Measurements from ENCODE around the gene PBOV1.
"Not testable (repeated sequence)": the region's sequence is repeated elsewhere in the genome, so short reads cannot be mapped to it uniquely, and the experiment has no call there.

Gene PBOV1

DNA sequence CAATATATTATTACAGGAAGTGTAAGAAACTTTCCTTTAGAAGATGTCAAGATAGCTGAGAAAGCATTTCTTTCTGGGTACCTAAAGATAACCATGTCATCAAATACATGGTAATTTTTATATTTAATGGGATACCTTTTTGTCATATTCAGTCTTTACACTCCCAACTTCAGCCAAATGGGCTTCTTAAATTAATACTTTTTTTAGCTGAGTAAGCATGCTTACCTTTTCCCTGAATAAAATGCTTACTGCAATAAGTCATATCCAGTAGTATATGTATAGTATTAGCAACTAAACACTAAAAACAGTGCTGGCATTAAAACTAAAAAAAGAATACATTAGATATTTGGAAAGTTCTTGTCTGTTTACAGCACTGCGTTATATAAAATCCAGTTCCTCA lies 17.4 kb upstream of the PBOV1 start:
- DNase-seq, result no peak

DNA sequence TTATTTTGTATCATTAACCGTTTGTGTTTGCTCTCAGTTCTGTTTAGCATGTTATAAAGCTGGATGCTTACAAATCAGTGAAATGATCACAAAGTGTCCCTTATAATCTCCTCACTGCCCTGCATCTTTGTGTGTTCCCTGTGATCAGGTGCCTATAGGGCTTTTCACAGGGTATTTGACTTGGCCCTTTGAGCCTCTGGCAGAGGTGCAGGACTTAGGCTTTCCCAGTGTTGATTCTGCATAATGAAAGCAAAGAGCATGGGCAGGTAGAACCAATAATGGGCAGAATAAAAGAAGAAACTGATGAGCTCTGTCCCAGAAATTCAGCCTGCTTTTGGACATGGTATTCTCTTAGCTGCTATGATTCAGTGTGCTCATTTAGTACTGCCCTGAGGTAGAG lies 16.9 kb upstream of the PBOV1 start:
- no peak for DNase-seq

DNA sequence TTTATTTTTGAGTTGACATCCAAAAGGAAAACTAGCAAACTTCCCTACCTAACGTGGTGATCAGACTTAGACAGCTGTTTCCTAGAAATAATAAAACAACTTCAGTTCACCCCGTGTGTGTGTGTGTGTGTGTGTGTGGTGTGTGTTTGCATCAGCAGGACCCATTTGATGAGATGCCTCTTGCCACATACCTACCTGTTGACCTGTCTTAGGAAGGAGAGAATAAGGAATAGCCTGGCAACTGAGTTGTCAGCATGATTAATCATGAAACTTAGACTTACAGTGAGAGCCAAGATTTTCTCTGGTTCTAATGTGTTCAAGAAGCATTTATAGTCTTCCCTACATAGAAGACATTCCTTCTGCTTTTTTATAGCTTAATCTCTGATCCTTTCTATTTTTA lies 16.1 kb upstream of the PBOV1 start:
- no peak for DNase-seq

DNA sequence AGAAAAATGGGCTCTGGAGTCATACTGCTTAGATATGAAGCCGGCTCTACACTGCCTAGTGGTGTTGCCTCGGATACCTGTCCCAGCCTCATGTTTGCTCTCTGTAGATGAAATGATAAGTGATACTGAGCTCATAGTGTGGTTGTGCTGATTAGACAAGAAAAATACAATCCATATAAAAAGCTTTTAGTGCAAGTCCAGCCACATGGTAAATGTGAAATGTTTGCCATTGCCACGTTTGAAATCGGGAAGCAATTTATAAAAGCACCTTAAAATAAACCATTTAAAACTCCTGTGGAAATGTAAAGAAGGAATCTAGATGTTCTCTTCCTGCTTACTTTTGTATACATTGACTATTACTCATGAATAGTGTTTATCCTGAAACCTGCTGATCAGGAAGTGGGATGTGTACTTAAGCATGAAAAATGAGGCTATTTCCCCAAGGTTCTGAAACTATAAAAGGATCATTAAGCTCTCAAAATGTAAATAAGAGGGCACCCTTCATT lies 13.1 kb upstream of the PBOV1 start:
- DNase-seq, result no peak

DNA sequence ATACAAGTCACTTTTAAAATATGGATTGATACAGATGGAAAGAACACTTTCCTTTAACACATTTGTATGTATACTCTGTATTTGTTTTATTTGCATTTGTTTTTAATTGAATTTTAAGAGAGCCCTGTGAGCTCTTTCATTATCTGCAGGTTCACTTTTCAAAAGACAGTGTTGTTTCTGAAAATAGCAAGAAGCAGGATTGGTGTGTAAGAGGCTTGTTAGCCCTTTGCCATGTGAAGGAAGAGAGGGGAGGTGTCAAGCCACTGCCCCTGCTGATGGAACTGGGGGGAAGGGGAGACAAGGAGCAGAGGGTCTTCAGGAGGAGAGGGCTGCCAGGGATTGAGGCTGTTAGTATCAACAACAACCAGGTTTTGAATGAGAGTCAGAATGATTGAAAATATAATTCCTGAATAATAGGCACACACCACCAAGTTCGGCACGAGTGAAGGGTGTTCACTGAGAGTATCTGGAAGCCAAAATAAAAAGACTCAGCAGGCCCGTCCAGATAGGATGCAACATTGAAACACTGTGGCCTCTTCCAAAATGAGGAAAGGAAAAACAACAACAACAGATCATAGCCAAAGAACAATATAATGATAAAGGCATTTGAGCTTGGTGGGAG lies 12.6 kb upstream of the PBOV1 start:
- DNase-seq, result no peak

DNA sequence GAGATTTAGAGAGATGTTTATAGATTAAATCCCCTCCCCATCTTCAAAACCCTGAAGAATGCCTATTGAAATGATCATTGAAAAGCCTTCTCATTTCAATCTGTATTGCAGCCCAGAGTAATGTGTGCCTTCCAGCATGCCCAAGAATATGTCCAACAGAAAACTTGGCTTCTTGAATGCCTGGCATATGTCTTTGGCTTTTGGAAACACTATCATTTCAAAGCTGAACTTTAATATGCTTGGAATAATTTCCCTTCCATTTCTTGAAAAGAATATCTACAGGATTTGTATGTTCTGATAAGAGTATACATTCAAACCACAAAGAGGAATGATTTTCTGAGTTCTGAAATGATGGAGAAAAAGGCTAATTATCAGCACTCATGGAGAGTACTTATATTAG lies 11.9 kb upstream of the PBOV1 start:
- DNase-seq, result no peak

DNA sequence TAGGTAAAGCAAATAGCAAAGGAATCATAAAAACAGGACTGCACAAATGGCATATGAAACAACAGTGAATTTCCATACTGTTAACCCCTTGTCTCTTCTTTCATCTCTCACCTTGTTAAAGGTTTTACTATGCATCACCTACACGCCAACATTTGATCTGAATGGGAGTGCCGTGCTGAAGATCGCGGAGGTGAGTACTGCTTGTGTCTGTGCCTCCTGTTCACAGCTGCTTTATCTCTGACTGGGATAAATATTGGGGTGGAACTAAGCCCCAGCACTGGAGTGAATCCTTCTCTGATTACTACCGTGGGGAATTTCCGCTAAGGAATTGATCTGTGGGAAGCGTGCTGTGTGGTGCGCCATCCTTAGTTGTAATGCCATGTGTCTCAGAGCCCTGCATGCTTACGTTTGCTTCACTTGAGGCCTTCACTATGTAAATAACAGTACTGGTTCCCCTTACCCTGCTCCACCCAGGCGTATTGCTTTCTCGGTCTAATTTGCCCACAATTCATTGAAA lies 11.4 kb upstream of the PBOV1 start:
- DNase-seq, result no peak

DNA sequence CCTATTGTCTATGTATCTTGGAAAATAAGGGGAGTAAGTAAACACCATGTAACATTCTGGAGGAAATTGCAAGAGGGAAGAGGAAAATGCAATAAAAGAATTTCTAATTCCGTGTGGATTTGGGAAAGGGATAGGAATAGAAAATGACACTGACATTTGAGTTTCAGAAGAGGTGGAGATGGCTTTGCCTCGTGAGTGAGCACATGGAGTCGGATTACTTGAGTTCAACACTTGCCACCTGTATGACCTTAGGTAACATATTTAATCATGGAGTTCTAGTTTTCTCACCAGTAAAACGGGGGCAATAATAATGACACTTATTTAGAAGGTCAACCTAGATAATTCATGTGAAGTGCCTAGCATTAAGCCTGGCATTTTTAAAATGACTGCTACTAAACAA lies 10.8 kb upstream of the PBOV1 start:
- DNase-seq, result no peak

DNA sequence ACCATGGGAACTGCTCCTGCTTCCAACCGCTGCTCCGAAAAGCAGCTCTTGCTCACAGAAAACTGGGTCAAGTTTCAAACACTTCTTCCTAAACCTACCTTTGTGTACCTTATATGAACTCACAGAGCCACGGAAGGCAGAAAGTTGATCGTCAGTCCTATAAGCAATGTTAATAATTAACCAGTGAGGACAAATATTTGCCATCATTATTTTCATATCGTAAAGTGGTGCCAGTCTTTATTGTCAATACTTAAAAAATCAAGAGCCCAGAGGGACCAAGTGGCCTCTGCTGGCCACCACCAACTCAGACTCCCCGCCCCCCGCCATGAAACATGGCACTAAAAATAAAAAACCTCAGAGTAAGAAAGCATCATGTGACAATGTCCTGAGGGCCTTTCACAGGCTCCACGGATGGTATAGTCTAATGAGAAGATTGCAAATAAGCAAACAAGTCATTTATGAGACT lies 9.1 kb upstream of the PBOV1 start:
- no peak for DNase-seq

DNA sequence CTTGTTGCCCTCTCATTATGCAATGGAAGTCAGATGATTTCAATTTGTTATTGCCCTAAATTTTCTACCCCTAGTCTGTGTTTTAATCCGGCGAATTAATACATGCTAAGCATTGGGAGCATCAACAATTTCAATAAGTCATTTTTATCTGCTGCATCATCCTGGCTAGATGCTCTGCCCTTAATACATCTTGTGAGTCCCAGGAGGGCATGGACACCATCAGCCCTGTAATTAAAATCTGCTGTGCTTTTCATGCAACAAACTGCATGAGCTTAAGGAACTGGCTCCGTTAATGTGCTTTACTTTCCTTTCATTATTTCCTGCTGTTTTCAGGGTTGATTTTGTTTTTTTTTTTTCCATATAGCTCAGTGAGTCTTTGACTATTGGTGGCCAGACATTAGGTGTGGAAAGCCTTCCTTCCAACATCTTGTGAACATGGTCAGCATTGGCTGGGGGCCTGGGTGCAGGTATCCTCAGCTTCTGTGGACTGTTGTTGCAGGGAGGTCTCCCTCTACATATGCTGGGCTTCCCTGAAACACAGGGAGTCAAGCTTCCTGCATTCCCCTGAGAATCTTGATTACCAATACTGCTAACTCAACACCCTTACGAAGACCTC lies 8.5 kb upstream of the PBOV1 start:
- DNase-seq, result no peak

DNA sequence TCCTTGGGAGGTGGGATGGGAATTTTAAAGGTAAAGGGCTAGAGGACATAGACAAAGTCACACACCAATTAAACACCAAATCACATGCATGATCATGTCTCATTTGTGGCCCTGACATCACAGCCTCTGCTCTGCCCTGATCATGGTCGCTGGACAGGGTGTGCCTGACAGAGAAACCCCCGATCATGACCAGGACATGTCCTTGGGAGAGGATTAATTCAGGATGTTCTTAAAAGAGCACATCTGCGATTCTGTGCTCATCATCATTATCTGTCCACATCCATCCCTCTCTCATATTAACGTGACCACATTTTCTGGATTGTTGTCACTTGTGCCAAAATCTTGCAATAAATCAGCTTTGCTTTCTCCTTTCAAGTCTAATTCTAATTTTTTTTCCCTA lies 7.7 kb upstream of the PBOV1 start:
- DNase-seq, result no peak

DNA sequence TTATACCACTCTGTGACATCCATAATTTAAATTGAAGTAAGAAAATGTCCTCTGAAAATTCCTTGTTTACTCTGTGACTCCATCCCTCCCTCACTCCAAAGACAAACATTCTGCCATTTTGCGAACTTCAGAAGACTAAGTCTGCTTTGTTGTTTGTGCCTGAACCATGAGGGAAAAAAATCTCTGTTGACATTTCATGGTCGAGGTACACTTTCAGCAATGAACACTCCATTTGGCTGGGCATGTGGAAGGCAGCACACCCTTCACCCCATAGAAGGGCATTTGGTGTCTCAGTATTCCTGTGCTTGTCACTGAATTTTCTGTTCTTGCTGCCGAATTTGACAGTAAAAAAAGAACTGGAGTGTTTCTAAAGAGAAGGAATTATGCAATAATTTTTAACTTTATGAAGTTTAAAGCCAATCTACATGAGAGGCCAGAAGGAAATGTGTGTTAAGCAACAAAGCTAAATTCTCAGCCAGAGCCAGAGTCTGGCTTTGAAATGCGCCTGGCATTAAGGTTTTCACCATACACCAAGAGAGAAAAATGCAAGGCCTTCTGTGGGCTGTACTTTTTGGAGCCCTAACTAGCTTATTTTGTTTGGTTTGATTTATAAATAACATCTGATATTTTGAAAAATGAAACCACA lies 4.7 kb upstream of the PBOV1 start:
- no peak for DNase-seq

DNA sequence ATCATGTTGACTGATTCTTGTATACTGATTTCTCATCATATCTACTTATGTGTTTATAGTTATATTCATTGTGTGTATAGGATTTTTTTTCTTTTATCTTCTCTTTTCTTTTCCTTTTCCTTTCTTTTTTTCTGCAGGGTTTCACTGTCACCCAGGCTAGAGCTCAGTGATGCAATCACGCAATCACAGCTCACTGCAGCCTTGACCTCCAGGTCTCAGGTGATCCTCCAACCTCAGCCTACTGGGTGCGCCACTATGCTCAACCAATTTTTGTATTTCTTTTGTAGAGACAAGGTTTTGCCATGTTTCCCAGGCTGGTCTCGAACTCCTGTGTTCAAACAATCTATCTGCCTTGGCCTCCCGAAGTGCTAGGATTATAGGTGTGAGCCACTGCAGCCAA lies 1.6 kb upstream of the PBOV1 start:
- DNase-seq, result no peak

DNA sequence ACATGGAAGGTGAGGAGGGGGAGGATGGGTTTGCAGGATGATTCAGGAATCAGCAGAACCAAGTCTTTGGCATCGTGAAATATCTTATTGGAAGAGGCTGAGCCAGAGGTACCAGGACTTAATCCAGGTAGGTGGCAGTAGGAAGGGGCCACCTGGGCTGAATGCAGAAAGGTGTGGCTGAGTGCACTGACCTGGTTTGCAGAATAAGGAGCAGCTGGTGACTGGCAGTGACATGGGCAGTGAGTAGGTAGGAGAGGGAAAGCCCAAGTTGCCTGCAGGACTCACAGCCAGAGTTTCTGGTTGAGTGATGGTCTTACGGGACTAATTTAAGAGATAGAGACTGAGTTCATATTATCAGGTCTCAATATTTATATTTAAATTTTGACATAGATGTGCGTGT lies 1.1 kb upstream of the PBOV1 start:
- DNase-seq, result no peak

DNA sequence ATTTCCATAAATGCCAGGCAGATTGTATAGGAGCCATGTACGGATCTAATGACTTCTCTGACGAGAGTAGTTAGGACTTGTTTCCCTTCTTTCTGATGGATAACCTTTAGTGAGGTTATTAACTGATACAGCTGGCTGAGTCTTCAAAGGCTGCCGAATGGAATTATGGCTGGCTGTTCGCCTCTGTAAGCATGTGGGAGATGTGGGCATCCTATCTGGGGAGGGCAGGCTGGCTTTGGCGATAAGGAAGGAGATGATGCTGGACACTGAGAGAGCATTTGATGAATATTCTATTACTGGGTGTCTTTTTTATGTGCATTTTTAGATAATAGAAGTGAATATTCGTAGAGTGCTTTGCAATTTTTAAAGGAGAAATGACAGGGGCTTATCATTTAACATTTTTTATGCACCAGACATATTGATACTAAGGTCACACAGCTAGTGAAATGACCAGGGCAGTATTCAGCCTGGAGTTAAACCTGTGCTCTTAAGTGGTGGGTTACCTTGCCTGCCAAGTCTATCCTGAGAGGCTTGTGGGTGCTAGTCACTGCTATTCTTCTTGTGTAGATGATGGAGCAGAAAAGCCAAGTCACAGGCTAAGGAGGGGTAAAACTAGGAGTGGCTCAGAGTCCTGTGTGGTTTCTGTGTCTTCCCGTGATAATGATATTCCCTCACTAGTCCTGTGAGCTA lies 3.1 kb downstream of the PBOV1 start:
- DNase-seq, result no peak

DNA sequence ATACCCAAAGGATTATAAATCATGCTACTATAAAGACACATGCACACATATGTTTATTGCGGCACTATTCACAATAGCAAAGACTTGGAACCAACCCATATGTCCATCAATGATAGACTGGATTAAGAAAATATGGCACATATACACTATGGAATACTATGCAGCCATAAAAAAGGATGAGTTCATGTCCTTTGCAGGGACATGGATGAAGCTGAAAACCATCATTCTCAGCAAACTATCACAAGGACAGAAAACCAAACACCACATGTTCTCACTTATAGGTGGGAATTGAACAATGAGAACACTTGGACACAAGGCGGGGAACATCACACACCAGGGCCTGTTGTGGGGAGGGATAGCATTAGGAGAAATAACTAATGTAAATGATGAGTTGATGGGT lies 5.8 kb downstream of the PBOV1 start:
- not testable (repeated sequence) for DNase-seq

DNA sequence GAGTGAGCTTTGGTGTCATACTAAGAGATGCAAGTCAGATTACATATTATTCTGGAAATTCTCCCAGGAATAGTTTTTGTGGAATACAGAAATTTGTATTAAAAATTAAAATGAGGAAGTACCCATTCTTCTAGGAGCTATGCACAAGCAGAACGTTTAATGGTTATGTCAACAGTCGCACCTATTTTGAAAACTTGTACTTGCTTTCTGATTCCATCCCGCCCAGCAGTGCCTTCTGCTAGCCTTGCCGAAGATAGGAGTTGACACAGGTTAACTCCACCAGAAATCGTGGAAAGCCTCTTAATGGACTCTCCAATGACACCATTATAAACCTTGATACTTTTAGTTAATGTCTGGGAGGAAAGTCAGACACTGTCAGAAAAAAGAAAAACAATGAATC lies 6.7 kb downstream of the PBOV1 start:
- DNase-seq, result no peak

DNA sequence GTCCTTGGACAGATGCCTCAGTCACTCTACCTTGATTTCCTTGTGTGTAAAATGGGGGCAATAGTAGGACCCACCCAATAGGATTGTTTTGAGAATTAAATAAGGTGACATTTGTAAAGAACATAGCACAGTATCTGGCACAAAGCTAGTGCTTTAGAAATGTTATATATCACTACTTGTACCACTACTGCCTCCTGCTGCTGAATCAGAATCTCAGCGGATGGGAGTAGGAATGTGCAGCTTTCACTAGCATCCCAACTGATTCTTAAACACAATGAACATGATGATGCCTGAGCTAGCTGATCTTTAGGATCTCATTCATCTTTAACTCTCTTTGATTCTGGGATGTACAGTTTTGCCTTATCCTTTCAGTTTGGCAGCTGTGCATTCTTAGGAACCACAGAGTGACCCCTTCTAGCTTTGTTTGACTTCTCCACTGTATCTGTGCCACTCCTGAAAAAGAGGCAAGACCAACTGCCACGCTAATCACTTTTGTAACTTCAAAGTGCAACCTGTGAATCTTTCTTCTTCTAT lies 7.2 kb downstream of the PBOV1 start:
- DNase-seq, result no peak

DNA sequence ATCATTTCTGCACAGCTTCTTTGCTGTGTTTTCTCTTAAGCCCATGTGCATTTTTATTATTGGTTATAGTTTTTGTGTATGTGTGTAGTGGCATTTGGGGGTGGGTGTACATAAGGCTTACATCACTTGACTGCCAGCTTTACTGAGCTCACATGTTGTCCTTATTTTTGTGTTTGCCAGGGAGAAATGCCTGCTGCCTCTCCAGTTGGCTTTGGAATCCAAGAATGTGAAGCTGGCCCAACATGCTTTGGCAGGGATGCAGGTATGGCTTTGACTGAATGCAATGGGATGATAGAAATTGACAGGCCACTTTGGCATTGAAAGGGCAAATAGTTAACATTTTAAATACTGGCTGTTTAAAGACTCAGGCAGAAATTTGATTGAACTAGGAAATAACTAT lies 11.4 kb downstream of the PBOV1 start:
- DNase-seq, result no peak

DNA sequence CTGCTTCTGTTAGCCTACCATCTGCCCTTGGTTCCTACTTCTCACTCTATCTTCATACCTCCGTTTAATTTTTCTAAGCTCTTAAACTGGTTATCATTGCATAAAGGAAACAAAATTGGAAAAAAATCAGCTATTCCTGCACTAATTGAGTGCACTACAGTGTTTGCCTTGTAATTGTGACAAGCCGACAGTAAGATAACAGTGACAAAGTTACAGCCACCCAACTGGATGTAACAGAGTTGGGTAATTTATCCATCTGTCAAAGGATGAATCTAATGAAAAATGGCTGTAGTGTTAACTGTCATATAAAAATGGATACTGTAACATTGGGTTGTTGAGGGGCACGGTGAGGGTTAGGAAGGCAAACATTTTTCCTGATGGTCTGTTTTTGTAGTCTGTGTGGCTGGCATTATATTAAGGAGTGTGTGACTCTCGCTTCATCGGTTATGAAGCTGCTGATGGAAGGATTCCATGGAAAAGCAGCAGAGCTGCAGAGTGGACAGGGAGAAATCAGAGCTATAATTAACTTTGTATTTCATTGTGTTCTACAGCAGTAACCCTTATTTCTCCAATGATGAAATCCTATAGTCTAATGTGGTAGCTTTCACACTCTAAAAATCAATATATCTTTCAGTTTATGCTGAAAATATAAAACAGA lies 12.7 kb downstream of the PBOV1 start:
- no peak for DNase-seq

DNA sequence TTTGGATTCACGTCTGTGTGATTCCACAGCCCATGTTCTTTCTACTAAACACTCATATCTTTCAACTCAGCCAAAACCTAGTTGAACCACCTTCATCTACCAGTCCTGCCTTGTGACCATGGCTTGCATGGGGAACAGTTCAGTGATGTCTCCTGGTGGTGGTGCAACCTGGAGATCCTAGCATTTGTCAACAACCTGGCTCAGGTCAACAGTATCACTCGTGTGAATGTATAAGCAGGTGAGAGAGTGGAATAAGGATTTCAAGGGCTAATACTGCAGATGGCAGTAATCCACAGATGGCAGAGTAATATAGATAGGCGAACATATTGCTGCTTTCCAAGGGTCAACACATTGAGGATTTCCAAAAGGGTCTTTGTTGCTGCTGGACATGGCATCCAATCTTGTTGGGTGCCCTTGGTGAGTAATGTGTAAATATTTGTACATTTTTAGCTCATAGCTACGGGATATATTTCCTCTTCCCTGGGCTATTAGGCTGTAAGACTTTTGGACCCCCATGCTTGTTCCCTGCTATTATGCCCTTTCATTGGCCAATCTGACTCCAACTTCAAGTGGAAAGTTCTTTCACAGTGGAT lies 13.4 kb downstream of the PBOV1 start:
- no peak for DNase-seq

DNA sequence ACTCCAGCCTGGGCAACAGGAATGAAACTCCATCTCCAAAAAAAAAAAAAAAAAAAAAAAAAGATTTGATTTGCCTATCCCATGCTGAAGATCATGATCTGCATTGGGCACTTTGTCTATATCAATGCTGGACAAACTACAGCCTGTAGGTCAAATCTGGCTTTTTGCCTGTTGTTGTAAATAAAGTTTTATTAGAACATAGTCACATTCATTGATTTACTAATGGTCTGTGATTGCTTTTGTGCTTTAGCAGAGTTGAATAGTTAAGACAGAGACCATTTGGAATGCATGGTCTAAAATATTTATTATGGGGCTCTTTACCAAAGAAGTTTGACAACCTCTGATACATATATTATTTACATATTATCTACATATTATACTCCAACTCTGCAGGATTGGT lies 14.0 kb downstream of the PBOV1 start:
- DNase-seq, result no peak
